H9 (cell line): Measurements from ENCODE around the gene ENKUR. TPM values are rescaled to one million over a fixed set of nuclear protein-coding genes. Genes with fewer than 3 reads are reported as not detected.

Experiments
- DNase-seq: peaks from one replicate; pipeline ENCODE4 v3.0.0-alpha.2; 2017
- H2AFZ ChIP-seq: one replicate; pipeline ENCODE4 v1.6.1; 2013; ENCODE audit warnings: mild to moderate bottlenecking, low read length, control low read depth, moderate library complexity
- H2AK5ac ChIP-seq: 2 replicates; pipeline ENCODE4 v1.6.1; 2013; ENCODE audit warnings: low read length, control low read depth, mixed read lengths; ENCODE audit not compliant: insufficient read length
- H2BK120ac ChIP-seq: one replicate; pipeline ENCODE4 v1.6.1; 2013; ENCODE audit warnings: low read depth, mild to moderate bottlenecking, low read length, control low read depth, inconsistent platforms; ENCODE audit not compliant: poor library complexity, severe bottlenecking
- H2BK12ac ChIP-seq: 2 replicates; pipeline ENCODE4 v1.6.1; 2013; ENCODE audit warnings: low read length, control low read depth, mixed read lengths, low read depth; ENCODE audit not compliant: insufficient read length
- H2BK15ac ChIP-seq: 2 replicates; pipeline ENCODE4 v1.6.1; 2013; ENCODE audit warnings: low read depth, low read length, control low read depth
- H2BK20ac ChIP-seq: one replicate; pipeline ENCODE4 v1.6.1; 2013; ENCODE audit warnings: low read depth, mild to moderate bottlenecking, low read length, control low read depth, inconsistent platforms; ENCODE audit not compliant: poor library complexity, severe bottlenecking
- H2BK5ac ChIP-seq: 2 replicates; pipeline ENCODE4 v1.6.1; 2013; ENCODE audit warnings: low read length, control low read depth, mixed read lengths; ENCODE audit not compliant: insufficient read length
- H3K14ac ChIP-seq: 2 replicates; pipeline ENCODE4 v1.6.1; 2013; ENCODE audit warnings: low read length, control low read depth; ENCODE audit not compliant: insufficient read depth
- H3K18ac ChIP-seq: 2 replicates; pipeline ENCODE4 v1.6.1; 2013; ENCODE audit warnings: low read depth, mild to moderate bottlenecking, mixed read lengths, low read length, control low read depth; ENCODE audit not compliant: insufficient read length
- H3K23ac ChIP-seq: 2 replicates; pipeline ENCODE4 v1.6.1; 2013; ENCODE audit warnings: low read length, control low read depth, mixed read lengths, low read depth; ENCODE audit not compliant: insufficient read length
- H3K23me2 ChIP-seq: 2 replicates; pipeline ENCODE4 v1.6.1; 2013; ENCODE audit warnings: low read depth, mild to moderate bottlenecking, mixed read lengths, low read length, control low read depth; ENCODE audit not compliant: insufficient read length, poor library complexity, severe bottlenecking
- H3K27ac ChIP-seq: 2 replicates; pipeline ENCODE4 v1.5.1; 2013; ENCODE audit warnings: low read length, control low read depth, mixed read lengths, low read depth; ENCODE audit not compliant: insufficient read length
- H3K27me3 ChIP-seq: 2 replicates; pipeline ENCODE4 v1.6.1; 2013; ENCODE audit warnings: low read length, control low read depth, inconsistent platforms; ENCODE audit not compliant: insufficient read depth
- H3K4ac ChIP-seq: 2 replicates; pipeline ENCODE4 v1.6.1; 2013; ENCODE audit warnings: low read depth, mild to moderate bottlenecking, control low read depth, inconsistent platforms, low read length, moderate library complexity
- H3K4me1 ChIP-seq: 2 replicates; pipeline ENCODE4 v1.6.1; 2013; ENCODE audit warnings: low read length, control low read depth, inconsistent platforms; ENCODE audit not compliant: insufficient read depth
- H3K4me2 ChIP-seq: 2 replicates; pipeline ENCODE4 v1.6.1; 2013; ENCODE audit warnings: low read length, control low read depth, mixed read lengths; ENCODE audit not compliant: insufficient read length, insufficient read depth
- H3K56ac ChIP-seq: 2 replicates; pipeline ENCODE4 v1.6.1; 2013; ENCODE audit warnings: low read depth, mild to moderate bottlenecking, mixed read lengths, low read length, control low read depth; ENCODE audit not compliant: insufficient read length
- H3K79me1 ChIP-seq: 2 replicates; pipeline ENCODE4 v1.6.1; 2013; ENCODE audit warnings: low read depth, mild to moderate bottlenecking, moderate library complexity, low read length, control low read depth, inconsistent platforms; ENCODE audit not compliant: insufficient read depth, poor library complexity, severe bottlenecking
- H3K79me2 ChIP-seq: 2 replicates; pipeline ENCODE4 v1.6.1; 2013; ENCODE audit warnings: low read length, control low read depth, inconsistent platforms; ENCODE audit not compliant: insufficient read depth
- H3K9ac ChIP-seq: 2 replicates; pipeline ENCODE4 v1.6.1; 2013; ENCODE audit warnings: low read length, control low read depth, mixed read lengths; ENCODE audit not compliant: insufficient read length; ENCODE audit errors: extremely low read depth
- H3K9me3 ChIP-seq: one replicate; pipeline ENCODE4 v1.6.1; 2013; ENCODE audit warnings: low read depth, low read length, inconsistent platforms; ENCODE audit not compliant: control insufficient read depth
- H3T11ph ChIP-seq: one replicate; pipeline ENCODE4 v1.6.1; 2013; ENCODE audit warnings: mild to moderate bottlenecking, low read length, control low read depth, inconsistent platforms
- H4K20me1 ChIP-seq: one replicate; pipeline ENCODE4 v1.6.1; 2013; ENCODE audit not compliant: control insufficient read depth, insufficient read length, insufficient read depth
- H4K5ac ChIP-seq: 2 replicates; pipeline ENCODE4 v1.6.1; 2013; ENCODE audit warnings: low read depth, mild to moderate bottlenecking, mixed read lengths, low read length, control low read depth; ENCODE audit not compliant: insufficient read length
- H4K8ac ChIP-seq: replicated peaks from 2 replicates; pipeline ENCODE4 v1.6.1; 2013; ENCODE audit warnings: low read length, control low read depth, mixed read lengths, low read depth; ENCODE audit not compliant: insufficient read length
- H4K91ac ChIP-seq: 2 replicates; pipeline ENCODE4 v1.6.1; 2013; ENCODE audit warnings: low read depth, mild to moderate bottlenecking, moderate library complexity, mixed read lengths, low read length, control low read depth; ENCODE audit not compliant: insufficient read length
- H3K27ac Mint-ChIP-seq, 3 experiments: 2 replicates in 2 of 3; 3 replicates in 1 of 3; pipeline ENCODE4 v1.8.0; 2020 to 2021; ENCODE audit warnings: mixed read lengths in 3 of 3, mild to moderate bottlenecking in 1 of 3, moderate library complexity in 1 of 3
- H3K27me3 Mint-ChIP-seq: 2 replicates; pipeline ENCODE4 v1.8.0; 2021; ENCODE audit warnings: low read depth, mild to moderate bottlenecking, moderate library complexity, mixed read lengths
- H3K36me3 Mint-ChIP-seq, 3 experiments: 2 replicates in 2 of 3; 3 replicates in 1 of 3; pipeline ENCODE4 v1.8.0; 2020 to 2021; ENCODE audit warnings: low read depth in 3 of 3, mixed read lengths in 3 of 3; ENCODE audit not compliant: insufficient read depth in 1 of 3
- H3K4me1 Mint-ChIP-seq, 2 experiments: 2 replicates each; pipeline ENCODE4 v1.8.0; 2020; ENCODE audit warnings: mixed read lengths in 2 of 2
- H3K4me3 Mint-ChIP-seq, 2 experiments: 2 replicates in 1 of 2; 3 replicates in 1 of 2; pipeline ENCODE4 v1.8.0; 2020 to 2021; ENCODE audit warnings: mild to moderate bottlenecking in 2 of 2, mixed read lengths in 2 of 2, moderate library complexity in 1 of 2
- H3K9me3 Mint-ChIP-seq, 2 experiments: 2 replicates in 1 of 2; 3 replicates in 1 of 2; pipeline ENCODE4 v1.8.0; 2020; ENCODE audit warnings: mild to moderate bottlenecking in 2 of 2, mixed read lengths in 2 of 2, moderate library complexity in 1 of 2
- CTCF ChIP-seq: fragments of 200-600 bp; sonication (generic); conservative IDR thresholded peaks from 3 replicates; pipeline ENCODE4 v1.8.0; 2021; ENCODE audit warnings: antibody characterized with exemption, mild to moderate bottlenecking
- WGBS: extraction: QIAGEN DNeasy Blood & Tissue Kit; methylation state at CpG from one replicate; pipeline ENCODE4 v1.1.7; 2013; ENCODE audit warnings: missing lambda C conversion rate, low lambda C conversion rate, mixed read lengths; ENCODE audit not compliant: insufficient read length; ENCODE audit errors: extremely low coverage; 5-methylcytosine and 5-hydroxymethylcytosine counted together
- total RNA-seq: library from RNA; stranded (reverse); gene quantifications from 2 replicates; pipeline ENCODE4 v1.2.1, GENCODE V29; 2021

The ENKUR gene
- total RNA-seq, 1 experiment from 2014 or later, result not detected

- Histone ChIP-seq H3K14ac (no peak overlapping the region), H3K79me2 (no peaks in the 10 kb centered on the region), H3K27me3 (no peaks in the 10 kb centered on the region), H3K4me1 (no peaks in the 10 kb centered on the region), H3K79me1 (no peaks in the 10 kb centered on the region), H2AFZ (no peak overlapping the region), H3K27ac (no peak overlapping the region), H3K9ac (no peak overlapping the region), H3K18ac (no peak overlapping the region), H3K4me2 (no peak overlapping the region), H3K56ac (no peak overlapping the region), H2AK5ac (no peak overlapping the region), H4K20me1 (no peaks in the 10 kb centered on the region), H2BK120ac (no peak overlapping the region), H4K91ac (no peak overlapping the region), H2BK20ac (no peak overlapping the region), H2BK15ac (no peak overlapping the region), H4K8ac (no peak overlapping the region), H3K23ac (no peak overlapping the region), H2BK12ac (no peak overlapping the region), H3K4ac (no peak overlapping the region), H3T11ph (no peak overlapping the region), H4K5ac (no peak overlapping the region), H3K23me2 (no peaks in the 10 kb centered on the region), H2BK5ac (no peak overlapping the region), H3K9me3 (no peaks in the 10 kb centered on the region)
- Mint-ChIP-seq H3K36me3 (no peaks in the 10 kb centered on the region), H3K9me3 (no peaks in the 10 kb centered on the region), H3K4me1 (no peaks in the 10 kb centered on the region), H3K4me3 (no peak overlapping the region), H3K27ac (no peak overlapping the region), H3K27me3 (no peaks in the 10 kb centered on the region)
- DNase-seq, result no peak
- TF ChIP-seq CTCF, result no peak
- WGBS, result no CpG with 5 or more reads among the region's 12 CpGs
Observed at GRCh38 chr10:24988831-24989640, 26.9 kb downstream of the ENKUR start.
